ENCODE data around the gene ANKS4B.
"Not testable (repeated sequence)": the region's sequence is repeated elsewhere in the genome, so short reads cannot be mapped to it uniquely, and the experiment has no call there.

The ANKS4B gene

DNA sequence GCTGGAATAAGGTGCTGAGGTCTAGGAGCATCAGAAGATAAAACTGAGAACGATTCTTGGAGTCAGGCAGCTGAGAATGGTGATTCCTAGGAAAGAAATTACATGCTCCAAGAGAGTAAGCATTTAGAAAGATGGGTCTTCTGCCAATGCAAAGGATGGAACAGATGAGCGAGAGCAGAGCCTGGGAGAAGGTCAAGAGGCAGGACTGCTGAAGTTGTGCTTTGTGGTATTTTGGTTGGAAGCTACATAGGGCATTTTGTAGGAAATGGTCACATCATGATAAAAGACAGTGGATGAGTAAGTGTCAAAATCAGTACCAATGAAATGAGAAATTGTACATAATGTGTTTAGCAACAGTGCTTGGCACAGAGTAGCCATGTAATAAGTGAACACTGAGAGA lies 46.0 kb downstream of the ANKS4B start:
- no peaks in the 10 kb centered on the region for H3K9me3 Mint-ChIP-seq
- peaks cover 75% of the 10 kb centered on the region for H3K27me3 Mint-ChIP-seq (ENCODE audit: low read depth)
- H3K4me1 Mint-ChIP-seq (ENCODE audit: low read depth) = peaks cover 2% of the 10 kb centered on the region
- H3K36me3 Mint-ChIP-seq (ENCODE audit: low read depth) = peaks cover 2% of the 10 kb centered on the region
- H3K27ac Mint-ChIP-seq = no peak overlapping the region
- no peak overlapping the region for H3K4me3 Mint-ChIP-seq

DNA sequence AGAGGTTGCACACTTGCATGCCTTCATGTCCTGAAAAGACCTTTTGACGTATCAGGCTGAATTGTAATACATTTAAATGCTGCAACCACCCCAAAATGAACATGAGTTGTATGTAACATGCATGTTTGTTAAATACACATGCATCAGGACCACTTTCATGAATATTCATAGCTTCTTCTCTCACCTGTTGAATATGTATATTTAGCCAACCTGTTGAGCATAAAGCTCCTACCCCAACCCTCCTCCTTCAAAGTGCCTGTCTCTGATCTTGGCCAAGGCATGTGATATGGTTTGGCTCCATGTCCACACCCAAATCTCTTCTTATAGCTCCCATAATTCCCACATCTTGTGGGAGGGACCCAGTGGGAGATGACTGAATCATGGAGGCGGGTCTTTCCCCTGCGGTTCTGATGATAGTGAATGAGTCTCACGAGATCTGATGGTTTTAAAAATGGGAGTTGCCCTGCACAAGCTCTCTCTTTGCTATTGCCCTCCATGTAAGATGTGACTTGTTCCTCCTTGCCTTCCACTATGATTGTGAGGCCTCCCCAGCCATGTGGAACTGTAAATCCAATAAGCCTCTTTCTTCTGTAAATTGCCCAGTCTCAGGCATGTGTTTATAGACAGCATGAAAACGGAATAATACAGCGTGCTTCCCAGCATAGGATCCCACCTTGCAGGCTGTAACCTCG lies 48.3 kb downstream of the ANKS4B start:
- Mint-ChIP-seq H3K4me1 (ENCODE audit: low read depth) (peaks cover 2% of the 10 kb centered on the region), H3K4me3 (no peak overlapping the region), H3K27me3 (ENCODE audit: low read depth) (peaks cover 72% of the 10 kb centered on the region), H3K27ac (no peak overlapping the region), H3K36me3 (ENCODE audit: low read depth) (peaks cover 2% of the 10 kb centered on the region), H3K9me3 (no peaks in the 10 kb centered on the region)

DNA sequence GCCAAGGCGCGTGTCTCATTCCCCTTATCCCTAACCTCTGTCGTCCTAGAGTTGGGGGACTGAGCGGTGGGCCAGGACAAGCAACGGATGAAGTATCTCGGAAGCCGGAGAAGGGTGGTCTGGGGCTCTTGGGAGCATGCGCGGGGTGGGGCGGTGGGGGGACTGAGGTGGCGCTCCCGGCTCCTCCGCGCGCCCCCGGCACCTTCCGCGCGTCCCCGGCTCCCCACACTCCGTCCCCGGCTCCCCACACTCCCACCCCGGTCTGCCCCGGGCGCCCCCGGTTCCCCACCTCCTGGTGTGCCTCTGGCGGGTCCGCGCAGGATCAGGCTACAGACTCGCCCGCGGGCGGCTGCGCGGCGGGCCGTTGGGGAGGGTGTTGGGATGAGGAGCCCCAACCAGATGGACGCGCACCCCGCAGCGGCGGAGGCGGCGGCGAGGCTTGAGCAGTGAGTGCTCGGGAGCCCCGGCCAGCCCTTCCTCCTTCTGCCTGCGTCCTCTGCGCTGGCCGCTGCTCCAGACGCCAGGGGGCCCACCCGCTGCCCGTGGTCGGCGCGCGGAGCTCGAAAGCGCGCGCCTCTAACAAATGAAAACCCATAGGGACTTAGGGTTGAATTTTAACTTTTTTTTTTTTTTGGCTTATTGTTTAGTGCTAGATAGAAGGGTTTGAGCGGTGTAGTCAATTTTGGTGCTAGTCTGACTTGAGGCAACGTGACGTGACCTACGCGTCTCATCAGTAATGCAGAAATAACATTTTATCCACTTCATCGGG lies 50.2 kb downstream of the ANKS4B start:
- H3K4me3 Mint-ChIP-seq = no peak overlapping the region
- peaks cover 2% of the 10 kb centered on the region for H3K4me1 Mint-ChIP-seq (ENCODE audit: low read depth)
- H3K9me3 Mint-ChIP-seq = peaks cover 2% of the 10 kb centered on the region
- H3K27ac Mint-ChIP-seq = no peak overlapping the region
- H3K36me3 Mint-ChIP-seq (ENCODE audit: low read depth) = peaks cover 2% of the 10 kb centered on the region
- peaks cover 66% of the 10 kb centered on the region for H3K27me3 Mint-ChIP-seq (ENCODE audit: low read depth)

DNA sequence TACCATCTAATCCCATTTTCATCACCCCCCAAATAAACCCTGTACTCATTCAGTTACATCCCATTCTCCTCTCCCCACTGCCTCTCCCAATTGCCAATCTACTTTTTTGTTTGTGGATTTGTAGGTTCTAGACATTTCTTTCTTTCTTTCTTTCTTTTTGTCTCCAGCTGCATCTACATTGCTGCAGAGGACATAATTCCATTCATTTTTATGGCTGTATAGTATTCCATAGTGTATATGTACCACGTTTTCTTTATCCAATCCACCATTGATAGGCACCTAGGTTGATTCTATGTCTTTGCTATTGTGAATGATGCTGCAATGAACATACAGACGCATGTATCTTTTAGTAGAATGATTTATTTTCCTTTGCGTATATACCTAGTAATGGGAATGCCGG lies 50.9 kb downstream of the ANKS4B start:
- Mint-ChIP-seq H3K4me1 (ENCODE audit: low read depth) (peaks cover 2% of the 10 kb centered on the region), H3K36me3 (ENCODE audit: low read depth) (peaks cover 2% of the 10 kb centered on the region), H3K9me3 (peaks cover 2% of the 10 kb centered on the region), H3K4me3 (peak overlapping the region; percentile 27), H3K27me3 (ENCODE audit: low read depth) (peaks cover 65% of the 10 kb centered on the region), H3K27ac (no peak overlapping the region)

DNA sequence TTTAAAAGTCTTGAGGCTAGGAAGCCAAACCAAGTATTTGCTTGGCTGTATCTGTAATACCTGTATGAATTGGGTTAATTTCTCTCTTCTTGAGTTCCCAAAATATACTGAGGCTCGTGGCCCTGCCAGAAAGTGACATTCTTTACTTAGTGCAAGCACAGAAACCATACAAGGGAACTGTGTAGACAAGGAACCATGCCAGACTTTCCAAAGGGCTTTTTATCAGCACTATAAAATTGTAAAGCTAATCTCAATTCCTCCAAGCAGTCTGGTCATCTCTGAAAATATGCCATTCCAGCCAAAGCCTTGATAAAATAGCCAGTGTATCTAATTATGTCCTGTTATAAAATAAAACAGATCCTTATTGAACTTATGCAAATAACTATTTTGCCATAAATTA lies 51.8 kb downstream of the ANKS4B start:
- H3K27me3 Mint-ChIP-seq (ENCODE audit: low read depth) = peaks cover 61% of the 10 kb centered on the region
- H3K4me3 Mint-ChIP-seq = no peak overlapping the region
- peaks cover 2% of the 10 kb centered on the region for H3K36me3 Mint-ChIP-seq (ENCODE audit: low read depth)
- H3K9me3 Mint-ChIP-seq = peaks cover 2% of the 10 kb centered on the region
- no peak overlapping the region for H3K27ac Mint-ChIP-seq
- peaks cover 2% of the 10 kb centered on the region for H3K4me1 Mint-ChIP-seq (ENCODE audit: low read depth)

DNA sequence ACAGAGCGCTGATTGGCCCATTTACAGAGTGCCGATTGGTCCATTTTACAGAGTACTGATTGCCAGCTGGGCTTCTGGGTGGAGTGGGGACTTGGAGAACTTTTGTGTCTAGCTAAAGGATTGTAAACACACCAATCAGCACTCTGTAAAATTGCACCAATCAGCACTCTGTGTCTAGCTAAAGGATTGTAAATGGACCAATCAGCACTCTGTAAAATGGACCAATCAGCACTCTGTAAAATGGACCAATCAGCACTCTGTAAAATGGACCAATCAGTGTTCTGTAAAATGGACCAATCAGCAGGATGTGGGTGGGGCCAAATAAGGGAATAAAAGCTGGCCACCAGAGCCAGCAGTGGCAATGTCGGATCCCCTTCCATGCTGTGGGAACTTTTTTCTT lies 56.3 kb downstream of the ANKS4B start:
- not testable (repeated sequence) for H3K27ac Mint-ChIP-seq; H3K36me3 Mint-ChIP-seq (ENCODE audit: low read depth); H3K4me1 Mint-ChIP-seq (ENCODE audit: low read depth); H3K9me3 Mint-ChIP-seq; H3K4me3 Mint-ChIP-seq
- H3K27me3 Mint-ChIP-seq (ENCODE audit: low read depth) = peaks cover 67% of the 10 kb centered on the region

DNA sequence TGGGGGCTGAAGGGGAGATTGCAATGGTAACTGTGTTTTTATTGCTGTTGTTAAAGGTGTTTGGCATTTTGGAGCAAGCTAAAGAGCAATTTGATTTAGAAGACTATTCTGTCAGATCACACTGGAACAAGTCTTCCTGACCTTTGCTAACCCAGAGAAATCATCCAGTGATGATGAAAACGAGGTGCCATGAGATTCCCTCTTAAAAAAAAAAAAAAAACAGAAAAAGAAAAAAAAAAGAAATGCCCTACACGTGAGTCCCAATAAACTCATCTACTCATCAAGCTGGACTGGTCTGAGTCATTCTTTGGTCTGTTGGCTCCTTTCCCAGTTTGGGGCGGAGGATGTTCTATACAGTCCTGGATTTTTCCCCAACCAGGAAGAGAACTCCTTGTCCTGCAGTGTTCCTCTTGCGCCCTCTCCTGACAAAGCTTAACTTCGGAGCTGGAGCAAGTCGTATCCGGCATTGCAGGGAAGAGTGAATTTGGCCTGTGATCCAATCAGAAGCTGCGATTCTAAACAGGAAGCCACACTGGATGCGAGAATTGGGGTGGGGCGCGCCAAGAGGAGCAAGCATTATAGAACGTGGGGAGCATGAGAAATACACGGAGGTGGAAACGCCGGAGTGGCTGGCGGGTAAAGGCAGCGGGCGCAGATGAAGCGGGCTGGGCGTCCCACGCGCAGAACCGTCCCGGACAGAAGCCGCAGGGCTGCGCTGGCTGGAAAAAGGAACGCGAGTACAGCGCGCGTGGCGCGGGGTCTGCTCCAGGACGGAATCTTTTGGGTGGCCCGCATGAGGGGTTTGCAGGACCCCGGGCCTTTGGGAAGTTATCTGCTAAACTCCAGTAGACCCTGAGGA lies 67.0 kb downstream of the ANKS4B start:
- Mint-ChIP-seq H3K4me1 (ENCODE audit: low read depth) (peaks cover 17% of the 10 kb centered on the region), H3K36me3 (ENCODE audit: low read depth) (peaks cover 2% of the 10 kb centered on the region), H3K27me3 (ENCODE audit: low read depth) (peaks cover 62% of the 10 kb centered on the region), H3K9me3 (no peaks in the 10 kb centered on the region), H3K4me3 (peak overlapping the region; percentile 89), H3K27ac (no peak overlapping the region)

DNA sequence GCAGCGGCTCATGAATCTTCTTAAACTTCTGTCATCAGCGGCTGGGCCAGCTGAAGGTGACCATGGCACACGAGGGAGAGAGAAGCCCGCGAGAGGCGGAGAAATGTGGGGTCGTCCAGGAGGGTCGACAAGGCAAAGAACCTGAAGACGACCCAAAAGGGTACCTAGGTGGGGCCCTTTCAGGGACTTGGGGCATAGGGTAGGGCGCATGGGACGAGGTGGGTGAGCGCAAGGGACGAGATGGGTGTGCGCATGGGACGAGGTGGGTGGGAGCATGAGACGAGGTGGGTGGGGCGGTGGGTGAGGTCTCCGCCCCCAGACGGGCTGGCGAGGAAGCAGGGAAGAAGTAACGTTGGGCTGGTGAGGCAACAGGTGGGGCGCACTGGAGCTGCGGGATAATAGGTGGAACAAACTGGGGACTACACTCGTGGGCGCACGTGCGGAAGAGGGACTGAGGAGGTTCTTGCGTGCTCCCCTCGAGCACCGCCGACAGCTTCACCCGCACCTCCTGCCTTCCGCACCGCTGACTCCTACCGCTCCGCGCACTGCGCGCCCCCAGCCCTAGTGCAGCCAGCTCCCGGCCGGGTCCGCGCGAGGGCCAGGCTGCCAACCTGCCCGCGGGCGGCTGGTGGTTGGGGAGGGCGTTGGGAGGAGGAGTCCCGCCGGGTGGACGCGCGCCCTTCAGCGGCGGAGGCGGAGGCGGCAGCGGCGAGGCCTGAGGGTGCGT lies 67.8 kb downstream of the ANKS4B start:
- H3K36me3 Mint-ChIP-seq (ENCODE audit: low read depth) = peaks cover 2% of the 10 kb centered on the region
- no peaks in the 10 kb centered on the region for H3K9me3 Mint-ChIP-seq
- H3K4me3 Mint-ChIP-seq = peak overlapping the region; percentile 89
- H3K27ac Mint-ChIP-seq = no peak overlapping the region
- peaks cover 17% of the 10 kb centered on the region for H3K4me1 Mint-ChIP-seq (ENCODE audit: low read depth)
- peaks cover 62% of the 10 kb centered on the region for H3K27me3 Mint-ChIP-seq (ENCODE audit: low read depth)

DNA sequence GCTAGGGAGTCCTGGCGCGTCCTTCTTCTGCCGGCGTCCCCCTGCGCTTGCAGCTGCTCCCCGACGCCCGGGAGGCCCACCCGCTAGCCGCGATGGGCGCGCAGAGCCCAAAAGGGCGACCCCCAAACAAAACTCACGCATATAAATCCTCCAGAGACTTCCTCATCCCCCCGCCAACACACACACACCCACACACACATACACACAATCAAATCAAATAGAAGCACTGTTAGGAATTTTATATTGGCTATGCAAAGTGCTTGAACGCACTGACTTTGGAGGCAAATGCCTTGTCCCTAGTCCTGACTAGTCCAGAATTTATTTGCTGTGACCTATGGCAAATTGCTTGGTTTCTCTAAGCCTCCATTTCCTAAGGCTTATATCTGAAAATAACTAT lies 68.4 kb downstream of the ANKS4B start:
- Mint-ChIP-seq H3K36me3 (ENCODE audit: low read depth) (peaks cover 2% of the 10 kb centered on the region), H3K4me3 (peak overlapping the region; percentile 89), H3K27ac (no peak overlapping the region), H3K4me1 (ENCODE audit: low read depth) (peaks cover 17% of the 10 kb centered on the region), H3K27me3 (ENCODE audit: low read depth) (peaks cover 64% of the 10 kb centered on the region), H3K9me3 (no peaks in the 10 kb centered on the region)

DNA sequence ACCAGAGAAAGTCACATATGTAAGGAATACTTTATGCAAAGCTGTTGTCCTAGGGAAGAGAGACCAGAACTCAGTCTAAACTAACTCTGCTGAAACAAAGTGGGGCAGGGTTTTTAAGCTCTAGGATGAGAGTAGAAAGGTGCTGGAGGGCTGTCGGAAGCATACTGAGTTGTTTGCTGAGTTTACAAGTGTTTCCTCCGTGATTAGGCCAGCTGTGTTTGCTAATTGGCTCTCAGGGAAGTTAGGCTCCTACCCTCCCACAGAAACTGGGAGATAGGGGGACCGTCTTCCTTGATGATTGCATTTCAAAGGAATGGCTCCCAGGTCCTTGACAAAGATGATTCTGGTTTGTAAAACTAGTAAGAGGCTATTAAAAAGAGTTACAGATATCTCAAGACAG lies 69.0 kb downstream of the ANKS4B start:
- H3K9me3 Mint-ChIP-seq = no peaks in the 10 kb centered on the region
- H3K4me1 Mint-ChIP-seq (ENCODE audit: low read depth) = peaks cover 17% of the 10 kb centered on the region
- peaks cover 2% of the 10 kb centered on the region for H3K36me3 Mint-ChIP-seq (ENCODE audit: low read depth)
- no peak overlapping the region for H3K27ac Mint-ChIP-seq
- H3K27me3 Mint-ChIP-seq (ENCODE audit: low read depth) = peaks cover 64% of the 10 kb centered on the region
- H3K4me3 Mint-ChIP-seq = peak overlapping the region; percentile 89

DNA sequence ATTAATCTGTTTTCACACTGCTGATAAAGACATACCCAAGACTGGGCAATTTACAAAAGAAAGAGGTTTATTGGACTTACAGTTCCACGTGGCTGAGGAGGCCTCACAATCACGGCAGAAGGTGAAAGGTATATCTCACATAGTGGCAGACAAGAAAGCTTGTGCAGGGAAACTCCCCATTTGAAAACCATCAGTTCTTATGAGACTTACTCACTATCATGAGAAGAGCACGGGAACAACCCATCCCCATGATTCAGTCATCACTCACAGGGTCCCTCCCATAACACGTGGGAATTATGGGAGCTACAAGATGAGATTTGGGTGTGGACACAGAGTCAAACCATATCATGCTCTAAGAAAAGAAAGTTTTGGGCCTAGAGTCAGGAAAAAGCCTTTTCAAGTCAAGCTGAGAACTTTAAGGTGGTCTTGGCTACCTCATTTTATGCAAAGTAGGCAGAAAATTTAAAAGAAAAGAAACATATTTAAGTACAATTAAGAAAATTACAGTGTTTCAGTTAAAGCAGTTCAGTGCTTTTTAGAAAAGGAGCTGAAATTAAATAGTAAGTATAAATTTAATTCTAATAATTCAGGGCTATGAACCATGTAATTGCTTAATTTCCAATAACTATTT lies 69.5 kb downstream of the ANKS4B start:
- H3K36me3 Mint-ChIP-seq (ENCODE audit: low read depth) = peaks cover 2% of the 10 kb centered on the region
- H3K27me3 Mint-ChIP-seq (ENCODE audit: low read depth) = peaks cover 62% of the 10 kb centered on the region
- H3K27ac Mint-ChIP-seq = no peak overlapping the region
- H3K9me3 Mint-ChIP-seq = no peaks in the 10 kb centered on the region
- H3K4me1 Mint-ChIP-seq (ENCODE audit: low read depth) = peaks cover 17% of the 10 kb centered on the region
- no peak overlapping the region for H3K4me3 Mint-ChIP-seq

Data from T-helper 1 cell treated with Interleukin-12 subunit alpha and Interleukin-12 subunit beta and Interleukin-4 antibody, amounts not matched to agents 30 μg/mL and 1 μg/mL, for 36 hours (primary cell).